ENCODE results near the gene ADAMTS2.

The ADAMTS2 gene

GRCh38 chr5:179184521-179185050 lies 160.7 kb downstream of the ADAMTS2 start:
- no peak overlapping the region for H3K27ac ChIP-seq (ENCODE audit: low read depth, low read length)
- H2AFZ ChIP-seq (ENCODE audit: low read depth, low read length, severe bottlenecking) = no peak overlapping the region
- H3K9me2 ChIP-seq (replicated peaks; ENCODE audit: insufficient read depth, low read length) = no peaks in the 10 kb centered on the region
- no peak overlapping the region for H3K4me3 ChIP-seq (ENCODE audit: insufficient read depth, low read length, poor library complexity, severe bottlenecking)
- H3F3A ChIP-seq (ENCODE audit: insufficient read depth) = no peaks in the 10 kb centered on the region
- H3K36me3 ChIP-seq (ENCODE audit: low read length) = no peaks in the 10 kb centered on the region
- no peak overlapping the region for H3K9ac ChIP-seq (ENCODE audit: low read length)
- no peaks in the 10 kb centered on the region for H3K79me2 ChIP-seq (ENCODE audit: insufficient read depth, low read length)
- no peaks in the 10 kb centered on the region for H3K27me3 ChIP-seq (ENCODE audit: low read length)
- H3K4me2 ChIP-seq (ENCODE audit: low read depth, low read length, poor library complexity, severe bottlenecking) = no peak overlapping the region
- TF ChIP-seq EZH2phosphoT487 (conservative IDR thresholded peaks at IDR 0.05; ENCODE audit: low read length) (no peak), CTCF (IDR thresholded peaks at IDR 0.05; ENCODE audit: insufficient read depth, low read length, poor library complexity, severe bottlenecking) (no peak)
- H4K20me1 ChIP-seq (ENCODE audit: low read depth, low read length) = no peaks in the 10 kb centered on the region
- no peaks in the 10 kb centered on the region for H3K9me3 ChIP-seq (ENCODE audit: insufficient read depth, low read length)

GRCh38 chr5:179183481-179183880 lies 161.8 kb downstream of the ADAMTS2 start:
- Histone ChIP-seq H3K4me3 (ENCODE audit: insufficient read depth, low read length, poor library complexity, severe bottlenecking) (no peak overlapping the region), H3F3A (ENCODE audit: insufficient read depth) (no peaks in the 10 kb centered on the region), H4K20me1 (ENCODE audit: low read depth, low read length) (no peaks in the 10 kb centered on the region), H2AFZ (ENCODE audit: low read depth, low read length, severe bottlenecking) (no peak overlapping the region), H3K27ac (ENCODE audit: low read depth, low read length) (no peak overlapping the region), H3K36me3 (ENCODE audit: low read length) (no peaks in the 10 kb centered on the region), H3K9me3 (ENCODE audit: insufficient read depth, low read length) (no peaks in the 10 kb centered on the region), H3K9ac (ENCODE audit: low read length) (no peak overlapping the region), H3K79me2 (ENCODE audit: insufficient read depth, low read length) (no peaks in the 10 kb centered on the region), H3K9me2 (replicated peaks; ENCODE audit: insufficient read depth, low read length) (no peaks in the 10 kb centered on the region), H3K4me2 (ENCODE audit: low read depth, low read length, poor library complexity, severe bottlenecking) (no peak overlapping the region), H3K27me3 (ENCODE audit: low read length) (no peaks in the 10 kb centered on the region)
- TF ChIP-seq CTCF (IDR thresholded peaks at IDR 0.05; ENCODE audit: insufficient read depth, low read length, poor library complexity, severe bottlenecking) = no peak
- TF ChIP-seq EZH2phosphoT487 (conservative IDR thresholded peaks at IDR 0.05; ENCODE audit: low read length) = no peak

GRCh38 chr5:179182601-179183000 lies 162.7 kb downstream of the ADAMTS2 start:
- no peaks in the 10 kb centered on the region for H3K9me2 ChIP-seq (replicated peaks; ENCODE audit: insufficient read depth, low read length)
- H3K27ac ChIP-seq (ENCODE audit: low read depth, low read length) = no peak overlapping the region
- H3K36me3 ChIP-seq (ENCODE audit: low read length) = no peaks in the 10 kb centered on the region
- no peak overlapping the region for H3K9ac ChIP-seq (ENCODE audit: low read length)
- H3F3A ChIP-seq (ENCODE audit: insufficient read depth) = no peaks in the 10 kb centered on the region
- H3K4me3 ChIP-seq (ENCODE audit: insufficient read depth, low read length, poor library complexity, severe bottlenecking) = no peak overlapping the region
- no peak overlapping the region for H3K4me2 ChIP-seq (ENCODE audit: low read depth, low read length, poor library complexity, severe bottlenecking)
- H3K9me3 ChIP-seq (ENCODE audit: insufficient read depth, low read length) = no peaks in the 10 kb centered on the region
- no peaks in the 10 kb centered on the region for H4K20me1 ChIP-seq (ENCODE audit: low read depth, low read length)
- no peaks in the 10 kb centered on the region for H3K79me2 ChIP-seq (ENCODE audit: insufficient read depth, low read length)
- TF ChIP-seq EZH2phosphoT487 (conservative IDR thresholded peaks at IDR 0.05; ENCODE audit: low read length) (no peak), CTCF (IDR thresholded peaks at IDR 0.05; ENCODE audit: insufficient read depth, low read length, poor library complexity, severe bottlenecking) (no peak)
- H3K27me3 ChIP-seq (ENCODE audit: low read length) = no peaks in the 10 kb centered on the region
- H2AFZ ChIP-seq (ENCODE audit: low read depth, low read length, severe bottlenecking) = no peak overlapping the region
